Measurements from ENCODE around the gene MAB21L2.

Gene MAB21L2

DNA sequence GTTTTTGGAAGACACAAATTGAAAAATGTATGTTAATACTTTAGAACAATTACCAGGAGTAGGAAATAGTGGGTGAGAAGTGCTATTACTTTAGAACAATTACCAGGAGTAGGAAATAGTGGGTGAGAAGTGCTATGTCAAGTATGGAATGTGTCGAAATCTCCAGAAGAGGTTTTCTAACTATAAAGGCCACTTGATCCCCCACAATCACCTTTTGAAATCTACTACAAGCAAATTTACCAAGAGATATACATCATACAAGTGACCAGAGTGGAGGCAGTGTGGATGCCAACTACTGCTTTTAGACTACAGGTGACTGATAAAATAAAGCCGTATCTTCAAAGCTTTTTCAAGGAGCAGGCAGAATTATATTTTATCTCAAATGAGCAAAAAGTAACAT is 43.1 kb downstream of the MAB21L2 start:
- DNase-seq = no peak

- no peak for DNase-seq
These were observed 46.1 kb downstream of the MAB21L2 start for GRCh38 chr4:150628073-150628472.

DNA sequence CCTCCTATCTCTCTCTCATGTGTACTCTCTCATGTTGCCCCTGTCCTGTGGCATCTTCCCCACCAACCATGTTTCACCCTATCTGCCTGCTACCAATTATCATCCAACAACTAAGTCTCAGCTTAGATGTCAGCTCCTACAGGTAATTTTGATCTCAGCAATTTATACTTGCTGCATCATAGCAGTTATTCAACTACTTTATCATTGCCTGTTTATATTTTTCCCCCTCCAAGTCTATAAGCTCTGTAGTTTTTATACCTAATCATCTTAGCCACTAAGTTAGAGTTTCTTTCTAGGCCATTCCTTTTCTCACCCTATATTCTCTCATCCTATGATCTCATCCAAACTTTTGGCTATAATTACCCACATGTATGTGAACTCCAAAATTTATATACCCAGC is 50.7 kb downstream of the MAB21L2 start:
- no peak for DNase-seq

All from CD4-positive, alpha-beta T cell treated with Interleukin-15 for 1 hour (primary cell).